ENCODE results near the gene RPTOR. TPM values are rescaled to one million over a fixed set of nuclear protein-coding genes. Genes with fewer than 3 reads are reported as not detected.
A peak's percentile ranks its signal among the peaks of the same experiment; 100 is the strongest.

Gene RPTOR
- polyA plus RNA-seq = 10 to 100 TPM in 1 of 2 donors, 1 to 10 TPM in 1; 7.1 to 10.5 TPM

- H3K27me3 ChIP-seq (ENCODE audit: control insufficient read depth in 1 of 2, insufficient read depth in 2 of 2, low read length in 2 of 2) = no peaks in the 10 kb centered on the region
- H3K4me3 ChIP-seq (ENCODE audit: low read depth in 1 of 2, low read length in 2 of 2) = peak within 1 kb of the TSS; percentile 99
- 0 to 1% methylated on average over 47 to 49 of the region's 49 CpGs for WGBS, 2 donors
- peak within 1 kb of the TSS; percentile 62 to 89 for H3K27ac ChIP-seq (ENCODE audit: low read depth in 2 of 2, low read length in 1 of 2)
- H3K9me3 ChIP-seq (ENCODE audit: control insufficient read depth in 2 of 2, insufficient read depth in 1 of 2, low read depth in 1 of 2, low read length in 1 of 2) = no peaks in the 10 kb centered on the region
- no peaks in the 10 kb centered on the region for H3K36me3 ChIP-seq (ENCODE audit: control insufficient read depth in 2 of 2, insufficient read depth in 2 of 2, low read length in 1 of 2)
- peaks cover 0 to 2% of the 10 kb centered on the region in 2 donors for H3K4me1 ChIP-seq (ENCODE audit: control insufficient read depth in 2 of 2, insufficient read depth in 2 of 2, low read length in 1 of 2)
Measured at GRCh38 chr17:80544655-80545498, at the start of gene RPTOR. Gene RPTOR (plus strand): TSS chr17:80544838. CDS start chr17:80545630, 792 bp downstream.

- no peaks in the 10 kb centered on the region for H3K36me3 ChIP-seq (ENCODE audit: control insufficient read depth in 2 of 2, insufficient read depth in 2 of 2, low read length in 1 of 2)
- H3K27ac ChIP-seq (ENCODE audit: low read depth in 2 of 2, low read length in 1 of 2) = no peak overlapping the region
- H3K4me3 ChIP-seq (ENCODE audit: low read depth in 1 of 2, low read length in 2 of 2) = no peak overlapping the region
- no peaks in the 10 kb centered on the region for H3K4me1 ChIP-seq (ENCODE audit: control insufficient read depth in 2 of 2, insufficient read depth in 2 of 2, low read length in 1 of 2)
- no peaks in the 10 kb centered on the region for H3K27me3 ChIP-seq (ENCODE audit: control insufficient read depth in 1 of 2, insufficient read depth in 2 of 2, low read length in 2 of 2)
- H3K9me3 ChIP-seq (ENCODE audit: control insufficient read depth in 2 of 2, insufficient read depth in 1 of 2, low read depth in 1 of 2, low read length in 1 of 2) = no peaks in the 10 kb centered on the region
- WGBS, 2 donors = 72 to 74% methylated on average over 10 of the region's 10 CpGs
Measured at GRCh38 chr17:80497726-80498241, 46.9 kb upstream of the RPTOR start.

GRCh38 chr17:80498242-80498919 is 46.3 kb upstream of the RPTOR start:
- no peaks in the 10 kb centered on the region for H3K9me3 ChIP-seq (ENCODE audit: control insufficient read depth in 2 of 2, insufficient read depth in 1 of 2, low read depth in 1 of 2, low read length in 1 of 2)
- no peaks in the 10 kb centered on the region for H3K4me1 ChIP-seq (ENCODE audit: control insufficient read depth in 2 of 2, insufficient read depth in 2 of 2, low read length in 1 of 2)
- no peaks in the 10 kb centered on the region for H3K36me3 ChIP-seq (ENCODE audit: control insufficient read depth in 2 of 2, insufficient read depth in 2 of 2, low read length in 1 of 2)
- no peak overlapping the region for H3K4me3 ChIP-seq (ENCODE audit: low read depth in 1 of 2, low read length in 2 of 2)
- H3K27ac ChIP-seq (ENCODE audit: low read depth in 2 of 2, low read length in 1 of 2) = no peak overlapping the region
- no peaks in the 10 kb centered on the region for H3K27me3 ChIP-seq (ENCODE audit: control insufficient read depth in 1 of 2, insufficient read depth in 2 of 2, low read length in 2 of 2)
- 52 to 56% methylated on average over 30 of the region's 30 CpGs for WGBS, 2 donors

GRCh38 chr17:80498920-80499410 is 45.7 kb upstream of the RPTOR start:
- no peak overlapping the region for H3K27ac ChIP-seq (ENCODE audit: low read depth in 2 of 2, low read length in 1 of 2)
- H3K4me3 ChIP-seq (ENCODE audit: low read depth in 1 of 2, low read length in 2 of 2) = no peak overlapping the region
- WGBS, 2 donors = 66 to 71% methylated on average over 11 of the region's 11 CpGs

GRCh38 chr17:80499560-80499959 is 45.1 kb upstream of the RPTOR start:
- WGBS, 2 donors = 72 to 78% methylated on average over 9 of the region's 9 CpGs
- no peaks in the 10 kb centered on the region for H3K9me3 ChIP-seq (ENCODE audit: control insufficient read depth in 2 of 2, insufficient read depth in 1 of 2, low read depth in 1 of 2, low read length in 1 of 2)
- H3K36me3 ChIP-seq (ENCODE audit: control insufficient read depth in 2 of 2, insufficient read depth in 2 of 2, low read length in 1 of 2) = no peaks in the 10 kb centered on the region
- H3K27me3 ChIP-seq (ENCODE audit: control insufficient read depth in 1 of 2, insufficient read depth in 2 of 2, low read length in 2 of 2) = no peaks in the 10 kb centered on the region
- no peak overlapping the region for H3K27ac ChIP-seq (ENCODE audit: low read depth in 2 of 2, low read length in 1 of 2)
- H3K4me1 ChIP-seq (ENCODE audit: control insufficient read depth in 2 of 2, insufficient read depth in 2 of 2, low read length in 1 of 2) = no peaks in the 10 kb centered on the region
- no peak overlapping the region for H3K4me3 ChIP-seq (ENCODE audit: low read depth in 1 of 2, low read length in 2 of 2)

More at GRCh38 chr17:80498920-80499410, 45.7 kb upstream of the RPTOR start:
- Histone ChIP-seq H3K27me3 (ENCODE audit: control insufficient read depth in 1 of 2, insufficient read depth in 2 of 2, low read length in 2 of 2) (no peaks in the 10 kb centered on the region), H3K4me1 (ENCODE audit: control insufficient read depth in 2 of 2, insufficient read depth in 2 of 2, low read length in 1 of 2) (no peaks in the 10 kb centered on the region), H3K36me3 (ENCODE audit: control insufficient read depth in 2 of 2, insufficient read depth in 2 of 2, low read length in 1 of 2) (no peaks in the 10 kb centered on the region), H3K9me3 (ENCODE audit: control insufficient read depth in 2 of 2, insufficient read depth in 1 of 2, low read depth in 1 of 2, low read length in 1 of 2) (no peaks in the 10 kb centered on the region)

GRCh38 chr17:80499961-80500665 is 44.5 kb upstream of the RPTOR start:
- Histone ChIP-seq H3K4me1 (ENCODE audit: control insufficient read depth in 2 of 2, insufficient read depth in 2 of 2, low read length in 1 of 2) (no peaks in the 10 kb centered on the region), H3K4me3 (ENCODE audit: low read depth in 1 of 2, low read length in 2 of 2) (no peak overlapping the region), H3K9me3 (ENCODE audit: control insufficient read depth in 2 of 2, insufficient read depth in 1 of 2, low read depth in 1 of 2, low read length in 1 of 2) (no peaks in the 10 kb centered on the region), H3K36me3 (ENCODE audit: control insufficient read depth in 2 of 2, insufficient read depth in 2 of 2, low read length in 1 of 2) (no peaks in the 10 kb centered on the region), H3K27me3 (ENCODE audit: control insufficient read depth in 1 of 2, insufficient read depth in 2 of 2, low read length in 2 of 2) (no peaks in the 10 kb centered on the region), H3K27ac (ENCODE audit: low read depth in 2 of 2, low read length in 1 of 2) (no peak overlapping the region)
- 71 to 73% methylated on average over 22 of the region's 22 CpGs for WGBS, 2 donors

- WGBS, 2 donors = 65% methylated on average over 24 of the region's 24 CpGs
- Histone ChIP-seq H3K27ac (ENCODE audit: low read depth in 2 of 2, low read length in 1 of 2) (no peak overlapping the region), H3K4me3 (ENCODE audit: low read depth in 1 of 2, low read length in 2 of 2) (no peak overlapping the region), H3K9me3 (ENCODE audit: control insufficient read depth in 2 of 2, insufficient read depth in 1 of 2, low read depth in 1 of 2, low read length in 1 of 2) (no peaks in the 10 kb centered on the region), H3K4me1 (ENCODE audit: control insufficient read depth in 2 of 2, insufficient read depth in 2 of 2, low read length in 1 of 2) (no peaks in the 10 kb centered on the region), H3K36me3 (ENCODE audit: control insufficient read depth in 2 of 2, insufficient read depth in 2 of 2, low read length in 1 of 2) (no peaks in the 10 kb centered on the region), H3K27me3 (ENCODE audit: control insufficient read depth in 1 of 2, insufficient read depth in 2 of 2, low read length in 2 of 2) (no peaks in the 10 kb centered on the region)
Measured at GRCh38 chr17:80501741-80502577, 42.7 kb upstream of the RPTOR start.

GRCh38 chr17:80502578-80502877 is 42.1 kb upstream of the RPTOR start:
- Histone ChIP-seq H3K4me1 (ENCODE audit: control insufficient read depth in 2 of 2, insufficient read depth in 2 of 2, low read length in 1 of 2) (no peaks in the 10 kb centered on the region), H3K9me3 (ENCODE audit: control insufficient read depth in 2 of 2, insufficient read depth in 1 of 2, low read depth in 1 of 2, low read length in 1 of 2) (no peaks in the 10 kb centered on the region), H3K36me3 (ENCODE audit: control insufficient read depth in 2 of 2, insufficient read depth in 2 of 2, low read length in 1 of 2) (no peaks in the 10 kb centered on the region), H3K27ac (ENCODE audit: low read depth in 2 of 2, low read length in 1 of 2) (no peak overlapping the region), H3K27me3 (ENCODE audit: control insufficient read depth in 1 of 2, insufficient read depth in 2 of 2, low read length in 2 of 2) (no peaks in the 10 kb centered on the region), H3K4me3 (ENCODE audit: low read depth in 1 of 2, low read length in 2 of 2) (no peak overlapping the region)
- 76 to 77% methylated on average over 5 of the region's 5 CpGs for WGBS, 2 donors

GRCh38 chr17:80503031-80503430 is 41.6 kb upstream of the RPTOR start:
- H3K36me3 ChIP-seq (ENCODE audit: control insufficient read depth in 2 of 2, insufficient read depth in 2 of 2, low read length in 1 of 2) = no peaks in the 10 kb centered on the region
- H3K27ac ChIP-seq (ENCODE audit: low read depth in 2 of 2, low read length in 1 of 2) = no peak overlapping the region
- no peaks in the 10 kb centered on the region for H3K27me3 ChIP-seq (ENCODE audit: control insufficient read depth in 1 of 2, insufficient read depth in 2 of 2, low read length in 2 of 2)
- H3K9me3 ChIP-seq (ENCODE audit: control insufficient read depth in 2 of 2, insufficient read depth in 1 of 2, low read depth in 1 of 2, low read length in 1 of 2) = no peaks in the 10 kb centered on the region
- whole genome bisulfite sequencing, 2 donors = 67 to 79% methylated on average over 2 of the region's 2 CpGs
- no peaks in the 10 kb centered on the region for H3K4me1 ChIP-seq (ENCODE audit: control insufficient read depth in 2 of 2, insufficient read depth in 2 of 2, low read length in 1 of 2)
- no peak overlapping the region for H3K4me3 ChIP-seq (ENCODE audit: low read depth in 1 of 2, low read length in 2 of 2)
